Measurements from ENCODE around the gene DDX17. TPM values are rescaled to one million over a fixed set of nuclear protein-coding genes. Genes with fewer than 3 reads are reported as not detected.
A peak's percentile ranks its signal among the peaks of the same experiment; 100 is the strongest.

The DDX17 gene
- total and polyA plus RNA-seq, 2 of the 4 experiments (the other 2 are of a cell fraction): 240 to 371 TPM

DNA sequence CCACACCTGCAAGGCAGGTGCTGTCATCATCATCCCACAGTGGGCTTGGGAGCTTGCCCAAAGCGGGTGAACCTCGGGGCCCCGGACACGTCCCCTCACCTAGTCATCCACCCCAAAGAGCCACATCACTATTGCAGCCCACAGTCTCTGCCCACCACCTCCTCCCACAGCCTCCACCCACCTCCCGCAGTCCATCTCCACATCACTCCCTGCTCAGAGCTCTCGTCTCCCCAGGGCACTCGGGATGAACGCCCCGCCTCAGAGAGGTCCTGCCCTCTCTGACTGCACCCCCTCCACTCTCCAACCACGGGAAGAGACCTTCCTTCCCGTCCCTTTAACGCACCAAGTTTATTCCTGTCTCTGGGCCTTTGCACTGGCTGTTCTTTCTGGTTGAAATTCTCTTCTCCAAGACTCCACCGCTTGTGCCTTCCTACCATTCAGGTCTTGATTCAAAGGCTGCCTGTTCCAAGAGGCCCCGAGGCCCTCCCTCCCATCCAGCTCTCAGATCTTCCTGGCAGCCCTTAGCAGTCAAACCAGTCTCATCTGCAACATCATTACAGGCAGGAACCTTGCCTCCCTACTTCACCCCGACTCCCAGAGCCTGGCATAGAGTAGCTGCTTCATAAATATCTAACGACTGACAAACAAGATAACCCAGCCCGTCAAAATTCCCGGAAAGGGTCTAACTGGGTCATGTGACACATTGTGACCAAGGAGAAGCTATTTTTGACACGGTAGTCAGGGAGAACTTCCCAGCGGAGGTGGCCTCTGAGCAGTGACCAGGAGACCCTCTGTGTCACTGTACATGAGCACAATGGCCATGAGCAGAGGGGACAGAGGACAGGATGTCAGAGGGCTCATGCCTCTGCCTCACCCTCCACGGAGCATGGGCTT is 62.2 kb downstream of the DDX17 start (continued):
- TF ChIP-seq, protein P1, sequence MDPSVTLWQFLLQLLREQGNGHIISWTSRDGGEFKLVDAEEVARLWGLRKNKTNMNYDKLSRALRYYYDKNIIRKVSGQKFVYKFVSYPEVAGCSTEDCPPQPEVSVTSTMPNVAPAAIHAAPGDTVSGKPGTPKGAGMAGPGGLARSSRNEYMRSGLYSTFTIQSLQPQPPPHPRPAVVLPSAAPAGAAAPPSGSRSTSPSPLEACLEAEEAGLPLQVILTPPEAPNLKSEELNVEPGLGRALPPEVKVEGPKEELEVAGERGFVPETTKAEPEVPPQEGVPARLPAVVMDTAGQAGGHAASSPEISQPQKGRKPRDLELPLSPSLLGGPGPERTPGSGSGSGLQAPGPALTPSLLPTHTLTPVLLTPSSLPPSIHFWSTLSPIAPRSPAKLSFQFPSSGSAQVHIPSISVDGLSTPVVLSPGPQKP (IDR thresholded peaks at IDR 0.05; ENCODE audit: borderline replicate concordance, low read depth, low read length): no peak

DNA sequence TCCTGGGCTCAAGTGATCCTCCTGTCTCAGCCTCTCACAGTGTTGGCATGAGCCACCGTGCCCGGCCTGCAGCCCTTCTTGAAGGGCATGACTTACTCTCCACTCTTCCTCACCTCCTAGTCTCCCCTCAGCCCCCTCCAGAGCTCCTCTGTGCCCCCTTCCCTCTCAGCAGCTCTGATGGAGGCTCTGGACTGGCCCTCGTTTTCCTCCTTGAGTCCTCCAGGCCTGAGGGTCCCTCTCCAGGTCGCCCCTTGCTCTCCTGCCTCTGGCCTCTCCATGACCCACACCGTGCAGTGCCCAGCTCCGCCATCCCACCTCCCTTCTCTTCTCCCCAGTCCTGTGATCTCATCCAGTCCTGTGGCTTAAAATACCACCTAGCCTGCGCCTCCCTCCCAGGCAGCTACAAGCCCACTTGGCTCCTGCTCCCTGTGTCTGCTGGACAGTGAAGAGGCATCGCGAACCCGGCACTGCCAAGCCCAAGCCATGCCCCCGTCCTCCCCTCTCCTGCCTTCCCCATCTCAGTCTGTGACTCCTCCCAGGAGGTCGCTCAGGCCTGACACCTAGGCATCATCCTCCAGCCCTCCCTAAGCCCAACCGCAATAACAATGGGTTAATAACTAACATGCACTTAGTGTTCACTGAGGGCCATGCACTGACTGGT is 63.0 kb downstream of the DDX17 start:
- Histone ChIP-seq H3K27me3 (ENCODE audit: control insufficient read depth, insufficient read depth, low read length) (peaks cover 50% of the 10 kb centered on the region), H3K9ac (ENCODE audit: low read depth, low read length) (no peak overlapping the region), H3K27ac (ENCODE audit: insufficient read depth, low read length) (no peak overlapping the region), H3K4ac (ENCODE audit: low read depth, low read length) (no peak overlapping the region), H4K91ac (ENCODE audit: insufficient read depth, low read depth, low read length) (no peak overlapping the region), H3K23ac (ENCODE audit: low read depth, low read length) (no peak overlapping the region), H3K56ac (ENCODE audit: extremely low read depth, insufficient read depth, low read length) (no peak overlapping the region), H3K4me3 (ENCODE audit: insufficient read depth, low read depth, low read length) (no peak overlapping the region), H3K14ac (replicated peaks; ENCODE audit: low read depth, low read length) (no peak overlapping the region), H3K4me2 (ENCODE audit: low read depth, low read length) (no peak overlapping the region), H2BK20ac (ENCODE audit: low read depth, low read length) (no peak overlapping the region), H2BK15ac (ENCODE audit: low read depth, low read length) (no peak overlapping the region), H2AK9ac (replicated peaks; ENCODE audit: low read depth, low read length, poor library complexity) (no peak overlapping the region), H3K4me1 (ENCODE audit: control insufficient read depth, insufficient read depth, low read length) (no peaks in the 10 kb centered on the region), H4K8ac (ENCODE audit: low read depth in 2 of 2, low read length in 2 of 2) (no peak overlapping the region), H2AK5ac (ENCODE audit: low read depth, low read length) (no peak overlapping the region), H3K18ac (ENCODE audit: low read depth, low read length) (no peak overlapping the region), H2AFZ (replicated peaks; ENCODE audit: low read length, poor library complexity) (peak overlapping the region; percentile 13), H3K36me3 (ENCODE audit: control insufficient read depth, insufficient read depth, low read length) (no peaks in the 10 kb centered on the region), H3K9me1 (ENCODE audit: insufficient read depth, low read length) (no peaks in the 10 kb centered on the region), H2BK120ac (ENCODE audit: low read depth, low read length) (no peak overlapping the region), H4K5ac (ENCODE audit: low read depth, low read length) (no peak overlapping the region), H3K9me3 (ENCODE audit: control insufficient read depth, insufficient read depth, low read length) (no peaks in the 10 kb centered on the region), H2BK5ac (ENCODE audit: low read depth, low read length, poor library complexity, severe bottlenecking) (no peak overlapping the region), H4K20me1 (ENCODE audit: insufficient read depth, low read length) (no peaks in the 10 kb centered on the region; the same call in 1 of the 2 replicates), H3K79me1 (ENCODE audit: low read depth in 1 of 2, low read length in 2 of 2) (no peaks in the 10 kb centered on the region)
- in situ Hi-C loops (cut with MboI; ENCODE audit: low sequenced_read_pairs): no loop called here
- ChIA-PET CTCF (no interaction called here), POLR2A (ENCODE audit: unreplicated experiment) (no interaction called here)
- DNase-seq: no peak
- no TSS peak for BruUV-seq (replicated peaks)
- ATAC-seq (ENCODE audit: low read depth): no peak
- dilution Hi-C loops (cut with HindIII; ENCODE audit: low sequenced_read_pairs, unreplicated experiment): no loop called here
- WGBS, 2 experiments (ENCODE audit: extremely low coverage in 2 of 2, insufficient read length in 1 of 2): 38% methylated on average over 5 of the region's 13 CpGs; no CpG with 5 or more reads in 1 of the 2 experiments
- intact Hi-C loops (cut with micrococcal nuclease): no loop called here
- TF ChIP-seq MAFK (IDR thresholded peaks at IDR 0.05; ENCODE audit: low read depth, low read length) (no peak), RCOR1 (IDR thresholded peaks at IDR 0.05; ENCODE audit: insufficient replicate concordance, low read length) (no peak), SMC3 (IDR thresholded peaks at IDR 0.05; ENCODE audit: low read depth, low read length) (no peak), RAD21 (IDR thresholded peaks at IDR 0.05; ENCODE audit: low read length) (no peak), CEBPB (IDR thresholded peaks at IDR 0.05; ENCODE audit: low read depth, low read length) (no peak), MXI1 (IDR thresholded peaks at IDR 0.05; ENCODE audit: borderline replicate concordance, low read depth, low read length) (no peak), MAZ (IDR thresholded peaks at IDR 0.05; ENCODE audit: borderline replicate concordance, low read depth, low read length) (no peak), BHLHE40 (IDR thresholded peaks at IDR 0.05; ENCODE audit: low read depth, low read length) (no peak)
- TF ChIP-seq, protein P2, sequence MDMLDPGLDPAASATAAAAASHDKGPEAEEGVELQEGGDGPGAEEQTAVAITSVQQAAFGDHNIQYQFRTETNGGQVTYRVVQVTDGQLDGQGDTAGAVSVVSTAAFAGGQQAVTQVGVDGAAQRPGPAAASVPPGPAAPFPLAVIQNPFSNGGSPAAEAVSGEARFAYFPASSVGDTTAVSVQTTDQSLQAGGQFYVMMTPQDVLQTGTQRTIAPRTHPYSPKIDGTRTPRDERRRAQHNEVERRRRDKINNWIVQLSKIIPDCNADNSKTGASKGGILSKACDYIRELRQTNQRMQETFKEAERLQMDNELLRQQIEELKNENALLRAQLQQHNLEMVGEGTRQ (IDR thresholded peaks at IDR 0.05; ENCODE audit: low read depth, low read length): no peak
- TF ChIP-seq, protein P1 (IDR thresholded peaks at IDR 0.05; ENCODE audit: borderline replicate concordance, low read depth, low read length): no peak
